Measurements from ENCODE around the gene RPL10.
"Not testable (repeated sequence)": the region's sequence is repeated elsewhere in the genome, so short reads cannot be mapped to it uniquely, and the experiment has no call there.

RPL10 gene

GRCh38 chrX:154378059-154378798, 19.9 kb upstream of the RPL10 start:
- DNase-seq (ENCODE audit: low read depth in 2 of 2), result no peak

- peak; percentile 93 to 94 for DNase-seq (ENCODE audit: low read depth in 2 of 2)
Observed at GRCh38 chrX:154378799-154379568, 19.2 kb upstream of the RPL10 start, which contains the start of gene EMD. Gene EMD (plus strand): TSS chrX:154379295. CDS start chrX:154379485, 190 bp downstream.

GRCh38 chrX:154379569-154379951, 18.6 kb upstream of the RPL10 start:
- no peak for DNase-seq (ENCODE audit: low read depth in 2 of 2)

GRCh38 chrX:154380153-154380552, 18.0 kb upstream of the RPL10 start:
- DNase-seq (ENCODE audit: low read depth in 2 of 2), result no peak

GRCh38 chrX:154380787-154381186, 17.4 kb upstream of the RPL10 start:
- DNase-seq (ENCODE audit: low read depth in 2 of 2), result no peak

- no peak for DNase-seq (ENCODE audit: low read depth in 2 of 2)
Observed at GRCh38 chrX:154381271-154381670, 16.9 kb upstream of the RPL10 start.

GRCh38 chrX:154382483-154383069, 15.6 kb upstream of the RPL10 start:
- DNase-seq (ENCODE audit: low read depth in 2 of 2), result no peak

- DNase-seq (ENCODE audit: low read depth in 2 of 2), result no peak
Observed at GRCh38 chrX:154383359-154384283, 14.6 kb upstream of the RPL10 start.

GRCh38 chrX:154384284-154384892, 13.8 kb upstream of the RPL10 start:
- no peak for DNase-seq (ENCODE audit: low read depth in 2 of 2)

GRCh38 chrX:154388094-154388493, 10.1 kb upstream of the RPL10 start:
- DNase-seq (ENCODE audit: low read depth in 2 of 2), result not testable (repeated sequence)

- DNase-seq (ENCODE audit: low read depth in 2 of 2), result not testable (repeated sequence)
Observed at GRCh38 chrX:154388649-154389048, 9.5 kb upstream of the RPL10 start.

GRCh38 chrX:154389812-154390747, 8.1 kb upstream of the RPL10 start:
- DNase-seq (ENCODE audit: low read depth in 2 of 2), result not testable (repeated sequence)

- DNase-seq (ENCODE audit: low read depth in 2 of 2), result not testable (repeated sequence)
Observed at GRCh38 chrX:154396363-154396762, 1.8 kb upstream of the RPL10 start.

GRCh38 chrX:154396973-154397887, 947 bp upstream of the RPL10 start:
- peak in 1 of 2 donors; percentile 49 for DNase-seq (ENCODE audit: low read depth in 2 of 2)

- peak in 1 of 2 donors; percentile 70 for DNase-seq (ENCODE audit: low read depth in 2 of 2)
Observed at GRCh38 chrX:154398668-154399526, 720 bp downstream of the RPL10 start.

- DNase-seq (ENCODE audit: low read depth in 2 of 2), result no peak
Observed at GRCh38 chrX:154399527-154400368, 1.6 kb downstream of the RPL10 start.

GRCh38 chrX:154400369-154400817, 2.2 kb downstream of the RPL10 start:
- DNase-seq (ENCODE audit: low read depth in 2 of 2), result not testable (repeated sequence)
